GM19467 (cell line): Measurements from ENCODE around the gene WDR91.

Source experiments
- ATAC-seq: cut with Tn5 transposase; IDR thresholded peaks from one replicate; pipeline ENCODE4 v1.9.1; 2021; ENCODE audit warnings: mild to moderate bottlenecking, moderate library complexity; ENCODE audit not compliant: unreplicated experiment

WDR91 gene

DNA sequence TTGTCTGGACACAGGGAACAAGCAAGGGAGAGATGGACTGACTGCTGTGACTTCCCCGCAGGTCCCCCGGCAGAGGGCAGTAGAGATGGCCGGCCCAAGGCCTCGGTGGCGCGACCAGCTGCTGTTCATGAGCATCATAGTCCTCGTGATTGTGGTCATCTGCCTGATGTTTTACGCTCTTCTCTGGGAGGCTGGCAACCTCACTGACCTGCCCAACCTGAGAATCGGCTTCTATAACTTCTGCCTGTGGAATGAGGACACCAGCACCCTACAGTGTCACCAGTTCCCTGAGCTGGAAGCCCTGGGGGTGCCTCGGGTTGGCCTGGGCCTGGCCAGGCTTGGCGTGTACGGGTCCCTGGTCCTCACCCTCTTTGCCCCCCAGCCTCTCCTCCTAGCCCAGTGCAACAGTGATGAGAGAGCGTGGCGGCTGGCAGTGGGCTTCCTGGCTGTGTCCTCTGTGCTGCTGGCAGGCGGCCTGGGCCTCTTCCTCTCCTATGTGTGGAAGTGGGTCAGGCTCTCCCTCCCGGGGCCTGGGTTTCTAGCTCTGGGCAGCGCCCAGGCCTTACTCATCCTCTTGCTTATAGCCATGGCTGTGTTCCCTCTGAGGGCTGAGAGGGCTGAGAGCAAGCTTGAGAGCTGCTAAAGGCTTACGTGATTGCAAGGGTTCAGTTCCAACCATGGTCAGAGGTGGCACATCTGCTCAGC is 46.8 kb downstream of the WDR91 start:
- ATAC-seq = no peak

DNA sequence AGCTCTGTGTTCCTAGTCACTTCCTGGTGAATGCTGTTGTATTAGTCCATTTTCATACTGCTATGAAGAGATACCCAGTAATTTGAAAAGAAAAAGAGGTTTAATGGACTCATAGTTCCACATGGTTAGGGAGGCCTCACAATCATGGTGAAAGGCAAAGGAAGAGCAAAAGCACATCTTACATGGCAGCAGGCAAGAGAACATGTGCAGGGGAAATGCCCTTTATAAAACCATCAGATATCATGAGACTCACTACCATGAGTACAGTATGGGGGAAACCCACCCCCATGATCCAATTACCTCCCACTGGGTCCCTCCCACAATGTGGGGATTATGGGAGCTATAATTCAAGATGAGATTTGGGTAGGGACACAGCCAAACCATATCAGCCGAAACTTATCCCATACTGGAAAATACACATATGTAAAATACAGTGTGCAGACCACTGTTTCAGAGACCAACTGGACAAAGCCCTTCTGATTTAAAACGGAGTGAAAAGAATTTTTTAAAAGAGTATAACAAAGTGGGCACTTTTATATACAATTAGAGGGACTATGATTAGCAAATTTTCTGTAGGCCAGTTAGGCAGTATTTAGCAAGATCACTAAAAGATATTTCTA is 48.8 kb downstream of the WDR91 start:
- no peak for ATAC-seq

DNA sequence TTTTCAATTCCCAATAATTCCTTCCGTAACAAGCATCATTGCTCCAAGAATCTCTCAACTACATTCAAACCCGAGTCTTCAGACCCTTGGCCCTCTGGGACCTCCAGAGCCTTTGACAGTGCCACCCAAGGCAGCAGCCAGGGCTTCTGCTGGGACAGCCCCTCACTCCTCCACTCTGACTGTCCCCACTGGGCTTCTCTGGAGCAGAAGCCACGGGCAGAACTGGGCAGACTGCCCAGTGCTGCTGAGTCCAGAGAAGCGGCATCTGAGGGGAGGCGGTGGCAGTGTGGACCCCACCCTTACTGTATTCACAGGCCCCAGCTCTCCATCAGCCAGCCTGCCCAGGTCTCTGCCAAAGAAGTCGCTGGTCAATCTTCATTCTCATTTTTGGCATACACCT is 49.7 kb downstream of the WDR91 start:
- ATAC-seq = no peak

DNA sequence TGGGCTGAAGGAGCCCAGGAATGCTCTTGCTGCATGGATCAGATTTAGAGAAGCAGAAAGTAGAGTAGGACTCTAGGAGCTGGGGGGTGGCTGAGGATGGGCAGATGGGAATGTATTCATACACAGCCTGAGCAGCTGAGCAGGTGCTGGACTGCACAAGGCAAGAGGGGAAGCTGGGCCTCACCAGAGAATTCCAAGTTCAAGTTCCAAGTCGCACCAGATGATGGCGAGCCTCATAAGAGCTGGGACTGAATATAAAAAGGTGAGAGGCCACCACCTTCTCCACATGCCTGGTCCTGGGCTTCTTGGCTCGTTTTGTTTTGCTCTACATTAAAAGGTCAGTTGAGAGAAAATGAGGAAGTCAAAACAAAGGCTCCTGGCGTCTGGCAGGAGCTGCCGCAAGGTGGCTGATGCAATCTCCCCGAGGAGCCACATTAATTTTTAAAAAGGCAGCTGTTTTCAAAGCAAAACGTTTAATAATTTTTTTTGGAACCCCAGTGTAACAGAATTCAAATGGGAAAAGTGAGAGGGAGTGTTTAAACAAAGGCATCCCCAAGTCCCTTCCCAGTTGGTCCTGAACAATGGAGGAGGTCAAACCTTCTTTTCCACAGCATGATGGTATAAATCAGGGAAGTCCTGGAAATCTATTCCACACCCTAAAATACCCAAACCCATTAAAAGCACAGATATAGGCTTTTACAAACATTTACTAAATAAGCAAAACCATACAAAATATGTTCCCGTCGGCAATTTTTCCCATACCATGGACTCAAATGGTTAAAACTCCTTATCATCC is 50.3 kb downstream of the WDR91 start:
- ATAC-seq = no peak

DNA sequence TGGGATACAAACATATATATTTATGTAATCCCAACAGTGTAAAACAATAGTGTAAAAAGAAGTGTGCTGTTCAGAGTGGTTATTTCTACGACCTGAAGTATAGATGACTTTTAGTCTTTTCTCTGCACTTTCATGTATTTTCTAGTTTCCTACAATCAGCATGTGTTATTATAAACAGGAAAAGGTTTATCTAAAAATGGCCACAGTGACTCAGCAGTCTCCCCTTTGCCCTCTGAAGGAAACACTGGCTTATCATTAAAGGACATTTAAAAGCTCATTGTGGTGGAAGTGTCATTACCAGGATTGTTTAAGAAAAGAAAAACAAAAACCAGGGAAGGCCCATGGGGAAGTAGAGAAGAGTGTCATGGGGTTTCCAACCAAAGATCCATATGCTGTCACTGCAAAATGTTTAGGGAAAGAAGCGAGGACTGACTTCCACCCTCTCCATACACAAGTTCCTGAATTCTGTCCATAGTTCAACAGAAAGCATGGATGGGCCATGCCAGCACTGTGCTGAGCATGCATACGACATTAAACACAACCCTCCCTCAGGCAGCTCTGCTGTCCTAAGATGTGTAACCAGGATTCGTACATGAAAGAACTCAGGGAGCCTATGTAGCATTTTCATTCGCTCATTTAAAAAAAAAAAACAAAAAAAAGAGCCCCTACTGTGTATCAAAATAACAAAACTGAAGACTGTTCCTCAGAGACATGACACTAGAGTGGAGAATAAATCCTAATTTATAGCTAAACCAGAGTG is 51.0 kb downstream of the WDR91 start:
- peak; percentile 51 for ATAC-seq

- no peak for ATAC-seq
Observed at GRCh38 chr7:135159359-135160085, 51.8 kb downstream of the WDR91 start.

DNA sequence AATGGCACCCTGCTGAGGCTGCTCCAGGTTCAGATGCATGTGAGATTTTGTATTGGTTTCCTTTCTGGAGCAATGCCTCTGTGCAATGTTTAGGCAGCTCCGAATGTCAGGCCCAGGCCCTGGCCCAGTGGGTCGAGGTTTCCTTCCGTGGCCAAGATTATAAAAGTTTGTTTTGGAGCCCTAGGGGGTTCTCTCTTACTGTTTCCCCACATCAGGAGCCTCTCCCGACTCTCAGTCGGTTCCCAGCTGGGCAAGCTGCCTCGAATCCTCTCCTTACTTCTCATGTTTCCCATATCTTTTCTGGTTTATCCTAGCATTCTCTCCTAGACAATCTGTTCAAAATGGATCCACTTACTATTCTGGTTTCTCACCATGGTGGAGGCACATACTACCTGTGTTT is 52.5 kb downstream of the WDR91 start:
- no peak for ATAC-seq

- ATAC-seq = no peak
Observed at GRCh38 chr7:135158141-135158655, 53.1 kb downstream of the WDR91 start.

GRCh38 chr7:135156290-135156689 is 55.0 kb downstream of the WDR91 start:
- no peak for ATAC-seq

DNA sequence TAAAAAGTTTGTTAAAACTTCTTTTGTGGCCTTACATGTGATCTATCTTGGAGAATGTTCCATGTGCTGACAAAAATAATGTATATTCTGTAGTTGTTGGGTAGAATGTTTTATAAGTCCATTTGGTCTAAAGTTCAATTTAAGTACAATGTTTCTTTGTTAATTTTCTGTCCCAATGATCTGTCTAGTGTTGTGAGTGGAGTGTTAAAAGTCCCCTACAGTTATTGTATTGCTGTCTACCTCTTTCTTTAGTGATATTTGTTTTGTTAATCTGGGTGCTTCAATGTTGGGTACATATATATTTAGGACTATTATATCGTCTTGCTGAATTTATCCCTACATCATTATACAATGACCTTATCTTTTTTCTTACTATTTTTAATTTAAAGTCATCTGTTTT is 56.6 kb downstream of the WDR91 start:
- no peak for ATAC-seq

DNA sequence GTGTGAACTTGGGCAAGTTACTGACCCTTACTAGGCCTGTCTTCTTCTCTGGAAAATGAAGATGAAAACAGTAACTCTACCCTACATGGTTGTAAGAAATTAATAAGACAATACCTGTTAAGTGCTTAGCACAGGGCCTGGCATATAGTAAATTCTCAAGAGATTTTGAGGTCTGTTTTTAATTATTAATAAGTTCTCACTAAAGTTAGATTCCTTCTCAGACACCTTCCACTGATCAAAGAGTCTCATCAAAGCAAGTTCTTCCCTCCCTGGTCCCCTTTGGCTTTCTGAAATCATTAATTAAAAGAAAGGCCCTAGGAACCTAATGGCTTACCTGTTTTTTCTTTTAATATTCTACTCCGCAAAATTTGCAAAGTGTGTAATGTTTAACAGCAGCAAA is 58.9 kb downstream of the WDR91 start:
- ATAC-seq = no peak

DNA sequence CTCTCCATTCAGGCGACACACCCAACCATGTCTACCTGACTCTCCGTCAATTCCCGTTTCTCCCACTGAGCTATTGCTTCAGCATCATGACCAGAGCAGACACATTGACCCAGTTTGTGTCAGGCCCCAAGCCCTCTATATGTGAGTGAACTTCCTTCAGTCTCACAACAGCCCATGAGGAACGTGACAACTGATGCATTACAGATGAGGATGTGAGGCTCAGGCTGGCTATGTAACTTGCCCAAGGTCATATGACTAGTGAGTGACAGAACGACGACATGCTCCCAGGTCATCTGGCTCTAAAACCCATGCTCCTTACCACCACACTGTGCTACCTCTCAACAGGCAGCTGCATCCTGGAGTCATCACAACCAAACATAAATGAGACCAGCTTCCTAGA is 59.8 kb downstream of the WDR91 start:
- no peak for ATAC-seq

DNA sequence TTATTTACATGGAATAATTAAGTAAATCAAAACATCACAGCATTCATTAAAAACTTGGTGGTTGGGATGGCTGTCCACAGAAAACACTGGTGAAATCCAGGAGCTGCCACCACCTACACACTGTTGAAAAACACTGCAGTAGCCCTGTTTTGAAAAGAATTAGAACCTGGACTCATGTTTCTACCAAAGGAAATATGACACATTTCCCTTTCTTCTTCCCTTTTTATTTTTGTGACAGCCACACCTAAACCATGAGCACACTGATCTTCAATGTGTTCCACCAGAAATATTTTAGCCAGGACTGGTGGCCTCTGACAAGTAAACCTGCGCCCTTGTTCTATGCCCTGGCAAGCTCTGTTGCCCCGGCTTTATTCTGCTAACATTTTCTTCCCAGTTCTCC is 60.2 kb downstream of the WDR91 start:
- no peak for ATAC-seq

GRCh38 chr7:135150072-135150782 is 61.1 kb downstream of the WDR91 start:
- no peak for ATAC-seq

GRCh38 chr7:135147899-135148721 is 63.2 kb downstream of the WDR91 start, which contains the start of gene TMEM140:
TSS of gene TMEM140 (plus strand) at chr7:135148072. CDS start at chr7:135164442, 16,370 bp downstream.
- ATAC-seq = peak; percentile 71

- ATAC-seq = no peak
Observed at GRCh38 chr7:135147341-135147898, 63.9 kb downstream of the WDR91 start.

- ATAC-seq = no peak
Observed at GRCh38 chr7:135143885-135144668, 67.2 kb downstream of the WDR91 start.
